ENCODE data around the gene IL19. TPM values are rescaled to one million over a fixed set of nuclear protein-coding genes. Genes with fewer than 3 reads are reported as not detected.
"Not testable (repeated sequence)": the region's sequence is repeated elsewhere in the genome, so short reads cannot be mapped to it uniquely, and the experiment has no call there.

IL19 gene
- total and polyA plus RNA-seq, 3 experiments from 2014 or later, result not detected

- Mint-ChIP-seq H3K27me3 (peaks cover 2 to 5% of the 10 kb centered on the region in 2 donors), H3K27ac (peak overlapping the region in 1 of 8 donors; percentile 4), H3K9me3 (no peaks in the 10 kb centered on the region), H3K4me1 (no peaks in the 10 kb centered on the region), H3K36me3 (no peaks in the 10 kb centered on the region), H3K4me3 (no peak overlapping the region)
- Histone ChIP-seq H3K9me3 (ENCODE audit: low read length) (no peaks in the 10 kb centered on the region), H3K27me3 (ENCODE audit: insufficient read depth, low read length, poor library complexity, severe bottlenecking) (no peaks in the 10 kb centered on the region), H3K27ac (ENCODE audit: low read depth, low read length) (no peak overlapping the region), H3K36me3 (ENCODE audit: insufficient read depth, low read length) (no peaks in the 10 kb centered on the region), H3K4me1 (ENCODE audit: insufficient read depth, low read length) (no peaks in the 10 kb centered on the region), H3K4me3 (ENCODE audit: low read length) (no peak overlapping the region)
- DNase-seq, result no peak
- CTCF ChIA-PET, result no interaction called here
- POLR2A ChIA-PET, result no interaction called here
Measured at GRCh38 chr1:206843626-206844025, 73.1 kb downstream of the IL19 start.

DNA sequence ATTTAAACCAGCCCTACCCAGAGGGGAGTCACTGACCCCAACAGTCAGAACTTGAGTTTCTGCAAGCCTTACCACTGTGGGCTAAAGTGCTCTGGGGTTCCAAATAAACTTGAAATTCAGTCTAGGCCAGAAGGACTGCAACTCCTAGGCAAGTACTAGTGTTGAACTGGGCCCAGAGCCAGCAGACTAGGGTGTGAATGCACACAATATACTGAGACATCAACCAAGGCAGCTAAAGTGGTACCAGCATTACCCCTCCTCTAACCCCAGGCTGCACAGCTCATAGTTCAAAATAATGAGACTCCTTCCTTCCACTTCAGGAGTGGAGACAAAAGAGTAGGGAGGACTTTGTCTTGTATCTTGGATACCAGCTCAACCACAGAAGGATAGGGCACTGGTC is 75.9 kb downstream of the IL19 start:
- Mint-ChIP-seq H3K9me3 (no peaks in the 10 kb centered on the region), H3K27me3 (peaks cover 0 to 19% of the 10 kb centered on the region in 2 donors), H3K27ac (no peak overlapping the region), H3K4me3 (peak overlapping the region in 1 of 7 donors; percentile 19), H3K4me1 (no peaks in the 10 kb centered on the region), H3K36me3 (peaks cover 0 to 1% (median 0%) of the 10 kb centered on the region in 3 donors)
- Histone ChIP-seq H3K4me1 (ENCODE audit: insufficient read depth, low read length) (no peaks in the 10 kb centered on the region), H3K36me3 (ENCODE audit: insufficient read depth, low read length) (no peaks in the 10 kb centered on the region), H3K27ac (ENCODE audit: low read depth, low read length) (no peak overlapping the region), H3K9me3 (ENCODE audit: low read length) (no peaks in the 10 kb centered on the region), H3K4me3 (ENCODE audit: low read length) (no peak overlapping the region), H3K27me3 (ENCODE audit: insufficient read depth, low read length, poor library complexity, severe bottlenecking) (no peaks in the 10 kb centered on the region)
- POLR2A ChIA-PET, result no interaction called here
- CTCF ChIA-PET, result interaction anchor here (1.3 kb wide), 1 partner anchor 558 kb away, joined by 3 read pairs; no protein-coding TSS in a partner anchor
- no peak for DNase-seq

- no peak overlapping the region for H3K4me3 ChIP-seq (ENCODE audit: low read length)
- no peaks in the 10 kb centered on the region for H3K4me1 Mint-ChIP-seq
- ChIA-PET CTCF (interaction anchor here (1.3 kb wide), 1 partner anchor 558 kb away, joined by 3 read pairs; no protein-coding TSS in a partner anchor), POLR2A (no interaction called here)
- no peak overlapping the region for H3K27ac ChIP-seq (ENCODE audit: low read depth, low read length)
- H3K9me3 Mint-ChIP-seq, result no peaks in the 10 kb centered on the region
- peaks cover 0 to 19% of the 10 kb centered on the region in 2 donors for H3K27me3 Mint-ChIP-seq
- no peak overlapping the region for H3K4me3 Mint-ChIP-seq
- H3K4me1 ChIP-seq (ENCODE audit: insufficient read depth, low read length), result no peaks in the 10 kb centered on the region
- no peaks in the 10 kb centered on the region for H3K27me3 ChIP-seq (ENCODE audit: insufficient read depth, low read length, poor library complexity, severe bottlenecking)
- no peaks in the 10 kb centered on the region for H3K9me3 ChIP-seq (ENCODE audit: low read length)
- no peaks in the 10 kb centered on the region for H3K36me3 ChIP-seq (ENCODE audit: insufficient read depth, low read length)
- DNase-seq, result no peak
- H3K36me3 Mint-ChIP-seq, result peaks cover 0 to 4% (median 1%) of the 10 kb centered on the region in 3 donors
- no peak overlapping the region for H3K27ac Mint-ChIP-seq
Measured at GRCh38 chr1:206847337-206847834, 76.8 kb downstream of the IL19 start.

GRCh38 chr1:206847946-206848345 is 77.4 kb downstream of the IL19 start:
- Mint-ChIP-seq H3K27me3 (peaks cover 0 to 19% of the 10 kb centered on the region in 2 donors), H3K9me3 (no peaks in the 10 kb centered on the region), H3K27ac (no peak overlapping the region), H3K4me1 (no peaks in the 10 kb centered on the region), H3K36me3 (peaks cover 0 to 8% (median 1%) of the 10 kb centered on the region in 3 donors), H3K4me3 (no peak overlapping the region)
- Histone ChIP-seq H3K36me3 (ENCODE audit: insufficient read depth, low read length) (no peaks in the 10 kb centered on the region), H3K9me3 (ENCODE audit: low read length) (no peaks in the 10 kb centered on the region), H3K27me3 (ENCODE audit: insufficient read depth, low read length, poor library complexity, severe bottlenecking) (no peaks in the 10 kb centered on the region), H3K4me1 (ENCODE audit: insufficient read depth, low read length) (no peaks in the 10 kb centered on the region), H3K27ac (ENCODE audit: low read depth, low read length) (no peak overlapping the region), H3K4me3 (ENCODE audit: low read length) (no peak overlapping the region)
- no peak for DNase-seq
- ChIA-PET CTCF (interaction anchor here (1.0 kb wide), 1 partner anchor 113 kb away, joined by 3 read pairs; no protein-coding TSS in a partner anchor), POLR2A (no interaction called here)

DNA sequence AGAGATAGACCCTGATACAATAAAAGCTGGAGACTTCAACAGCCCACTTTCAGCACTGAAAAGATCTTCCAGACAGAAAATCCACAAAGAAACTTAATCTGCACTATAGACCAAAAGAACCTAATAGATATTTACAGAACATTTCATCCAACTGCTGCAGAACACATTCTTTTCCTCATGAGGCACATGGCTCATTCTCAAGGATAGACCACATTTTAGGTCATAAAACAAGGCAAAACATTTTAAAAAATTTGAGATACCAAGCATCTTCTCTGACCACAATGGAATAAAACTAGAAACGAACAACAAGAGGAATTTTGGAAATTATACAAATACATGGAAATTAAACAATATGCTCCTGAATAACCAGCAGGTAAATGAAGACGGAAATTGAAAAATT is 79.8 kb downstream of the IL19 start:
- Histone ChIP-seq H3K27me3 (ENCODE audit: insufficient read depth, low read length, poor library complexity, severe bottlenecking) (no peaks in the 10 kb centered on the region), H3K4me1 (ENCODE audit: insufficient read depth, low read length) (no peaks in the 10 kb centered on the region), H3K4me3 (ENCODE audit: low read length) (no peak overlapping the region), H3K36me3 (ENCODE audit: insufficient read depth, low read length) (no peaks in the 10 kb centered on the region), H3K27ac (ENCODE audit: low read depth, low read length) (no peak overlapping the region), H3K9me3 (ENCODE audit: low read length) (no peaks in the 10 kb centered on the region)
- H3K27ac Mint-ChIP-seq, result no peak overlapping the region
- H3K4me1 Mint-ChIP-seq, result no peaks in the 10 kb centered on the region
- H3K27me3 Mint-ChIP-seq, result peaks cover 0 to 19% of the 10 kb centered on the region in 2 donors
- H3K9me3 Mint-ChIP-seq, result no peaks in the 10 kb centered on the region
- DNase-seq, result no peak
- CTCF ChIA-PET, result no interaction called here
- H3K4me3 Mint-ChIP-seq, result no peak overlapping the region
- POLR2A ChIA-PET, result no interaction called here
- peaks cover 0 to 13% (median 1%) of the 10 kb centered on the region in 3 donors for H3K36me3 Mint-ChIP-seq

GRCh38 chr1:206851341-206852010 is 80.9 kb downstream of the IL19 start:
- Histone ChIP-seq H3K27me3 (ENCODE audit: insufficient read depth, low read length, poor library complexity, severe bottlenecking) (no peaks in the 10 kb centered on the region), H3K27ac (ENCODE audit: low read depth, low read length) (no peak overlapping the region), H3K36me3 (ENCODE audit: insufficient read depth, low read length) (no peaks in the 10 kb centered on the region), H3K4me3 (ENCODE audit: low read length) (no peak overlapping the region), H3K9me3 (ENCODE audit: low read length) (no peaks in the 10 kb centered on the region), H3K4me1 (ENCODE audit: insufficient read depth, low read length) (no peaks in the 10 kb centered on the region)
- ChIA-PET POLR2A (no interaction called here), CTCF (no interaction called here)
- H3K9me3 Mint-ChIP-seq, result no peaks in the 10 kb centered on the region
- peaks cover 0 to 13% (median 1%) of the 10 kb centered on the region in 3 donors for H3K36me3 Mint-ChIP-seq
- DNase-seq, result no peak
- no peak overlapping the region for H3K4me3 Mint-ChIP-seq
- H3K27ac Mint-ChIP-seq, result no peak overlapping the region
- H3K4me1 Mint-ChIP-seq, result no peaks in the 10 kb centered on the region
- H3K27me3 Mint-ChIP-seq, result peaks cover 0 to 19% of the 10 kb centered on the region in 2 donors

GRCh38 chr1:206852662-206853061 is 82.1 kb downstream of the IL19 start:
- Mint-ChIP-seq H3K27me3 (peaks cover 0 to 19% of the 10 kb centered on the region in 2 donors), H3K36me3 (peaks cover 0 to 13% (median 1%) of the 10 kb centered on the region in 3 donors)
- H3K27ac Mint-ChIP-seq; H3K4me1 Mint-ChIP-seq; H3K36me3 ChIP-seq (ENCODE audit: insufficient read depth, low read length); H3K27ac ChIP-seq (ENCODE audit: low read depth, low read length); H3K27me3 ChIP-seq (ENCODE audit: insufficient read depth, low read length, poor library complexity, severe bottlenecking); H3K4me3 ChIP-seq (ENCODE audit: low read length); DNase-seq; H3K9me3 Mint-ChIP-seq; H3K4me3 Mint-ChIP-seq; H3K4me1 ChIP-seq (ENCODE audit: insufficient read depth, low read length); CTCF ChIA-PET; H3K9me3 ChIP-seq (ENCODE audit: low read length); POLR2A ChIA-PET: not testable (repeated sequence)

DNA sequence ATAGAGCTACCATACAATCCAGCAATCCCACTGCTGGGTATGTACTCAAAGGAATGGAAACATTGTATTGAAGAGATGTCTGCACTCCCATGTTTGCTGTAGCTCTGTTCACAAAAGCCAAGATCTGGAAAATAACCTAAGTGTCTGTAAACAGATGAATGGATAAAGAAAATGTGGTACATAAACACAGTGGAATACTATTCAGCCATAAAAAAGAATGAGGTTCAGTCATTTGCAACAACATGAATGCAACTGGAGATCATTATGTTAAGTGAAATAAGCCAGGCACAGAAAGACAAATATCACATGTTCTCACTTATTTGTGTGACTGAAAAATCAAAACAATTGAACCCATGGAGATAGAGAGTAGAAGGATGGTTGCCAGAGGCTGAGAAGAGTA is 83.1 kb downstream of the IL19 start:
- H3K4me3 Mint-ChIP-seq; H3K4me1 ChIP-seq (ENCODE audit: insufficient read depth, low read length); DNase-seq; H3K27ac Mint-ChIP-seq; H3K9me3 ChIP-seq (ENCODE audit: low read length); H3K27me3 ChIP-seq (ENCODE audit: insufficient read depth, low read length, poor library complexity, severe bottlenecking); H3K27ac ChIP-seq (ENCODE audit: low read depth, low read length); H3K4me1 Mint-ChIP-seq; H3K4me3 ChIP-seq (ENCODE audit: low read length); H3K9me3 Mint-ChIP-seq; H3K36me3 ChIP-seq (ENCODE audit: insufficient read depth, low read length); POLR2A ChIA-PET: not testable (repeated sequence)
- CTCF ChIA-PET, result interaction anchor here (1.7 kb wide), 1 partner anchor 88 kb away, joined by 3 read pairs; no protein-coding TSS in a partner anchor
- H3K36me3 Mint-ChIP-seq, result peaks cover 0 to 13% (median 1%) of the 10 kb centered on the region in 3 donors
- H3K27me3 Mint-ChIP-seq, result peaks cover 0 to 13% of the 10 kb centered on the region in 2 donors

All from CD8-positive, alpha-beta memory T cell (primary cell).